HepG2 (cell line): Measurements from ENCODE around the gene RMI2. TPM values are rescaled to one million over a fixed set of nuclear protein-coding genes. Genes with fewer than 3 reads are reported as not detected.

Source experiments
- BORCS8-MEF2B ChIP-seq: sonication (generic); formaldehyde crosslinking; IDR thresholded peaks from 2 replicates; pipeline ENCODE4 v1.8.0; 2022; ENCODE audit warnings: mild to moderate bottlenecking, missing genetic modification reagents
- CBX2 ChIP-seq, 2 experiments: fragments of 200-600 bp in 1 of 2; sonication (generic); formaldehyde crosslinking in 1 of 2; IDR thresholded peaks; 2 replicates each; pipeline versions ENCODE4 v1.7.0 to v1.8.1; 2018 to 2022; ENCODE audit warnings: low read depth in 2 of 2, low read length in 1 of 2, mild to moderate bottlenecking in 1 of 2, missing genetic modification reagents in 1 of 2
- DPF2 ChIP-seq: sonication (generic); formaldehyde crosslinking; IDR thresholded peaks from 2 replicates; pipeline ENCODE4 v1.4.0; 2020; ENCODE audit warnings: mild to moderate bottlenecking, low read depth, missing genetic modification reagents, borderline replicate concordance
- HMG20A ChIP-seq: IDR thresholded peaks from 2 replicates; pipeline ENCODE4 v1.6.1; 2016; ENCODE audit warnings: borderline replicate concordance
- HNRNPUL1 ChIP-seq: fragments of 200-400 bp; formaldehyde crosslinking; IDR thresholded peaks from 2 replicates; pipeline ENCODE4 v1.6.1; 2017; ENCODE audit warnings: low read depth, mild to moderate bottlenecking, low read length, moderate library complexity
- KLF6 ChIP-seq: IDR thresholded peaks from 2 replicates; pipeline ENCODE4 v1.8.0; 2016; ENCODE audit warnings: missing biosample characterization, missing genetic modification reagents
- MZF1 ChIP-seq: sonication (generic); formaldehyde crosslinking; IDR thresholded peaks from 2 replicates; pipeline ENCODE4 v1.8.1; 2023; ENCODE audit warnings: mild to moderate bottlenecking, missing genetic modification reagents, borderline replicate concordance
- NFKBIZ ChIP-seq: IDR thresholded peaks from 2 replicates; pipeline ENCODE4 v1.6.1; 2018; ENCODE audit warnings: missing genetic modification reagents, missing compliant biosample characterization
- POLR2AphosphoS5 ChIP-seq: IDR thresholded peaks from 2 replicates; pipeline ENCODE4 v1.6.1; 2012; ENCODE audit warnings: low read depth, low read length
- POLR2G ChIP-seq: fragments of 200-400 bp; formaldehyde crosslinking; IDR thresholded peaks from 2 replicates; pipeline ENCODE4 v1.6.1; 2018; ENCODE audit warnings: mild to moderate bottlenecking, low read depth, low read length, moderate library complexity
- SALL1 ChIP-seq: sonication (generic); formaldehyde crosslinking; IDR thresholded peaks from 2 replicates; pipeline ENCODE4 v1.8.0; 2022; ENCODE audit warnings: mild to moderate bottlenecking, missing genetic modification reagents
- SNAPC2 ChIP-seq: sonication (generic); formaldehyde crosslinking; IDR thresholded peaks from 2 replicates; pipeline ENCODE4 v1.8.1; 2022; ENCODE audit warnings: mild to moderate bottlenecking, missing genetic modification reagents
- SP5 ChIP-seq: IDR thresholded peaks from 2 replicates; pipeline ENCODE4 v1.6.1; 2016; ENCODE audit warnings: low read depth, borderline replicate concordance
- U2AF2 ChIP-seq: fragments of 200-400 bp; formaldehyde crosslinking; IDR thresholded peaks from 2 replicates; pipeline ENCODE4 v1.6.1; 2017; ENCODE audit warnings: low read depth, mild to moderate bottlenecking, low read length
- ZNF121 ChIP-seq: sonication (generic); formaldehyde crosslinking; IDR thresholded peaks from 2 replicates; pipeline ENCODE4 v1.5.0; 2020; ENCODE audit warnings: mild to moderate bottlenecking, missing genetic modification reagents
- ZNF34 ChIP-seq: sonication (generic); formaldehyde crosslinking; IDR thresholded peaks from 2 replicates; pipeline ENCODE4 v1.4.0; 2020; ENCODE audit warnings: mild to moderate bottlenecking, missing genetic modification reagents, borderline replicate concordance
- ZNF737 ChIP-seq: sonication (generic); formaldehyde crosslinking; IDR thresholded peaks from 2 replicates; pipeline ENCODE4 v1.5.0; 2020; ENCODE audit warnings: missing genetic modification reagents, mild to moderate bottlenecking, borderline replicate concordance
- ZNF782 ChIP-seq: sonication (generic); formaldehyde crosslinking; IDR thresholded peaks from 2 replicates; pipeline ENCODE4 v1.4.0; 2020; ENCODE audit warnings: missing genetic modification reagents, mild to moderate bottlenecking, borderline replicate concordance
- polyA plus RNA-seq, 8 experiments: library from polyadenylated mRNA; depleted of rRNA in 3 of 8; stranded (reverse) in 7 of 8; unstranded in 1 of 8; fragments of >200 nt; fragmentation: Illumina TruSeq in 4 of 8; extraction: Trizol in 4 of 8; gene quantifications; 2 replicates each; pipeline versions ENCODE4 v1.2.1 to v1.2.3, GENCODE V29; 2011 to 2016; ENCODE audit warnings: low read depth in 4 of 8, missing spikeins in 1 of 8, mixed read lengths in 1 of 8; ENCODE audit not compliant: insufficient read depth in 1 of 8
- total RNA-seq, 5 experiments: library from RNA; depleted of rRNA; stranded (reverse); fragments of >200 nt; fragmentation: Illumina TruSeq; extraction: Trizol; gene quantifications; 2 replicates each; pipeline ENCODE4 v1.2.3, GENCODE V29; 2016; ENCODE audit warnings: low read depth in 1 of 5
- TF ChIP-seq, protein P1 (sequence below): sonication (generic); formaldehyde crosslinking; IDR thresholded peaks from 2 replicates; pipeline ENCODE4 v1.5.0; 2020; ENCODE audit warnings: missing genetic modification reagents
- TF ChIP-seq, protein P2 (sequence below): sonication (generic); formaldehyde crosslinking; IDR thresholded peaks from 2 replicates; pipeline ENCODE4 v1.4.0; 2020; ENCODE audit warnings: mild to moderate bottlenecking, missing genetic modification reagents
- TF ChIP-seq, protein P3 (sequence below): sonication (generic); formaldehyde crosslinking; IDR thresholded peaks from 2 replicates; pipeline ENCODE4 v1.4.0; 2020; ENCODE audit warnings: missing genetic modification reagents

The RMI2 gene
- total and polyA plus RNA-seq, 2 of the 13 experiments (the other 11 are each of a cell fraction or from before 2014, with no cell fraction given), result 24.5 to 55.7 TPM

DNA sequence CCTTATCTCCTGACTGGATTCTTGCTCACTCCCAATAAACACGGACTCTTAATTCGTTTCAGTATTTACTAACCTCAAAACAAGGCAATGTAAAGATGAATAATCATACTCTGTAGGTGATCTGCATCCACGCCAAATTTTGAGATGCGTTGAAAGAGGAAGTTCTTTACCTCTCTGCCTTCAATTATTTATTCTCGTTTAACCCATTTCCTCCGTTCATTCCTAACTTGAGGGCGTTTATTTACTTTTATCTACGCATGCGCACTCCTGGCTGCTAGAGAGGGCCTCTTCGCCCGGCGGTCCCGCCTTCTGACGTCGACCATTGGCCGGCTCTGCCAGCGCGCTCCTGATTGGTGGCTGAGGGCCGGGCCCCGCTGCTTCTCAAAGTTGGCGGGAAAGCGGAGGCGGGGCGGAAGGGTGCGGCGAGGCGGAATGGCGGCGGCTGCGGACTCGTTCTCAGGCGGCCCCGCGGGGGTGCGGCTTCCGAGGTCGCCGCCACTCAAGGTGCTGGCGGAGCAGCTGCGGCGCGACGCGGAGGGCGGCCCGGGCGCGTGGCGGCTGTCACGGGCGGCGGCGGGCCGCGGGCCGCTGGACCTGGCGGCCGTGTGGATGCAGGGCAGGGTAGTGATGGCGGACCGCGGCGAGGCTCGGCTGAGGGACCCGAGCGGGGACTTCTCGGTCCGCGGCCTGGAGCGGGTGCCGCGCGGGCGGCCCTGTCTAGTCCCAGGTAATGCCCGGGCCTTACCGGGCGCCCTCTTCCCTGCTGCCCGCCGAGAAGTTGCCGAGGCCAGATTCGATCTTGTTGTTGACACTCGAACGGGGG lies at the start of gene RMI2 (continued):
- TF ChIP-seq CBX2 (IDR thresholded peaks at IDR 0.05; ENCODE audit: low read depth, low read length) (no peak), CBX2 (CRISPR knock-in tag; IDR thresholded peaks at IDR 0.05; ENCODE audit: low read depth) (no peak), SNAPC2 (peak; percentile 56), ZNF121 (CRISPR knock-in tag) (no peak; the same call in 1 of the 2 replicates), ZNF782 (CRISPR knock-in tag) (no peak), ZNF34 (CRISPR knock-in tag) (peak; percentile 84; the same call in 1 of the 2 replicates), U2AF2 (no peak), POLR2G (peak; percentile 80), HNRNPUL1 (no peak), POLR2AphosphoS5 (peak; percentile 73), BORCS8-MEF2B (CRISPR knock-in tag) (peak; percentile 96), MZF1 (CRISPR knock-in tag) (no peak), SALL1 (peak; percentile 96), HMG20A (no peak), KLF6 (CRISPR knock-in tag) (peak; percentile 88), SP5 (CRISPR knock-in tag) (peak; percentile 41; the same call in 1 of the 2 replicates), NFKBIZ (CRISPR knock-in tag) (peak; percentile 83; the same call in 1 of the 2 replicates), ZNF737 (CRISPR knock-in tag) (no peak), DPF2 (no peak)
- TF ChIP-seq, protein P1, sequence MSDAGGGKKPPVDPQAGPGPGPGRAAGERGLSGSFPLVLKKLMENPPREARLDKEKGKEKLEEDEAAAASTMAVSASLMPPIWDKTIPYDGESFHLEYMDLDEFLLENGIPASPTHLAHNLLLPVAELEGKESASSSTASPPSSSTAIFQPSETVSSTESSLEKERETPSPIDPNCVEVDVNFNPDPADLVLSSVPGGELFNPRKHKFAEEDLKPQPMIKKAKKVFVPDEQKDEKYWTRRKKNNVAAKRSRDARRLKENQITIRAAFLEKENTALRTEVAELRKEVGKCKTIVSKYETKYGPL (CRISPR knock-in tag), result peak; percentile 73
- TF ChIP-seq, protein P2, sequence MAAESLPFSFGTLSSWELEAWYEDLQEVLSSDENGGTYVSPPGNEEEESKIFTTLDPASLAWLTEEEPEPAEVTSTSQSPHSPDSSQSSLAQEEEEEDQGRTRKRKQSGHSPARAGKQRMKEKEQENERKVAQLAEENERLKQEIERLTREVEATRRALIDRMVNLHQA (CRISPR knock-in tag), result no peak
- TF ChIP-seq, protein P3, sequence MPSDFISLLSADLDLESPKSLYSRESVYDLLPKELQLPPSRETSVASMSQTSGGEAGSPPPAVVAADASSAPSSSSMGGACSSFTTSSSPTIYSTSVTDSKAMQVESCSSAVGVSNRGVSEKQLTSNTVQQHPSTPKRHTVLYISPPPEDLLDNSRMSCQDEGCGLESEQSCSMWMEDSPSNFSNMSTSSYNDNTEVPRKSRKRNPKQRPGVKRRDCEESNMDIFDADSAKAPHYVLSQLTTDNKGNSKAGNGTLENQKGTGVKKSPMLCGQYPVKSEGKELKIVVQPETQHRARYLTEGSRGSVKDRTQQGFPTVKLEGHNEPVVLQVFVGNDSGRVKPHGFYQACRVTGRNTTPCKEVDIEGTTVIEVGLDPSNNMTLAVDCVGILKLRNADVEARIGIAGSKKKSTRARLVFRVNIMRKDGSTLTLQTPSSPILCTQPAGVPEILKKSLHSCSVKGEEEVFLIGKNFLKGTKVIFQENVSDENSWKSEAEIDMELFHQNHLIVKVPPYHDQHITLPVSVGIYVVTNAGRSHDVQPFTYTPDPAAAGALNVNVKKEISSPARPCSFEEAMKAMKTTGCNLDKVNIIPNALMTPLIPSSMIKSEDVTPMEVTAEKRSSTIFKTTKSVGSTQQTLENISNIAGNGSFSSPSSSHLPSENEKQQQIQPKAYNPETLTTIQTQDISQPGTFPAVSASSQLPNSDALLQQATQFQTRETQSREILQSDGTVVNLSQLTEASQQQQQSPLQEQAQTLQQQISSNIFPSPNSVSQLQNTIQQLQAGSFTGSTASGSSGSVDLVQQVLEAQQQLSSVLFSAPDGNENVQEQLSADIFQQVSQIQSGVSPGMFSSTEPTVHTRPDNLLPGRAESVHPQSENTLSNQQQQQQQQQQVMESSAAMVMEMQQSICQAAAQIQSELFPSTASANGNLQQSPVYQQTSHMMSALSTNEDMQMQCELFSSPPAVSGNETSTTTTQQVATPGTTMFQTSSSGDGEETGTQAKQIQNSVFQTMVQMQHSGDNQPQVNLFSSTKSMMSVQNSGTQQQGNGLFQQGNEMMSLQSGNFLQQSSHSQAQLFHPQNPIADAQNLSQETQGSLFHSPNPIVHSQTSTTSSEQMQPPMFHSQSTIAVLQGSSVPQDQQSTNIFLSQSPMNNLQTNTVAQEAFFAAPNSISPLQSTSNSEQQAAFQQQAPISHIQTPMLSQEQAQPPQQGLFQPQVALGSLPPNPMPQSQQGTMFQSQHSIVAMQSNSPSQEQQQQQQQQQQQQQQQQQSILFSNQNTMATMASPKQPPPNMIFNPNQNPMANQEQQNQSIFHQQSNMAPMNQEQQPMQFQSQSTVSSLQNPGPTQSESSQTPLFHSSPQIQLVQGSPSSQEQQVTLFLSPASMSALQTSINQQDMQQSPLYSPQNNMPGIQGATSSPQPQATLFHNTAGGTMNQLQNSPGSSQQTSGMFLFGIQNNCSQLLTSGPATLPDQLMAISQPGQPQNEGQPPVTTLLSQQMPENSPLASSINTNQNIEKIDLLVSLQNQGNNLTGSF (CRISPR knock-in tag), result peak; percentile 93
